ENCODE data around the gene TNNC1. TPM values are rescaled to one million over a fixed set of nuclear protein-coding genes. Genes with fewer than 3 reads are reported as not detected.

Gene TNNC1
- total RNA-seq, 1 experiment from 2014 or later: not detected

- ChIA-PET CTCF (no interaction called here), POLR2A (ENCODE audit: low non-redundant PET) (no interaction called here)
- intact Hi-C loops (cut with micrococcal nuclease; ENCODE audit: unreplicated experiment): no loop called here
- Histone ChIP-seq H3K27ac (ENCODE audit: low read depth, low read length, poor library complexity, severe bottlenecking) (no peak overlapping the region), H3K4me1 (ENCODE audit: insufficient read depth, low read length, poor library complexity, severe bottlenecking) (no peaks in the 10 kb centered on the region), H3K4me3 (ENCODE audit: low read depth, low read length, poor library complexity, severe bottlenecking) (no peak overlapping the region), H3K36me3 (ENCODE audit: insufficient read depth, low read length, poor library complexity, severe bottlenecking) (no peaks in the 10 kb centered on the region), H3K27me3 (replicated peaks; ENCODE audit: insufficient read depth, low read depth, low read length, poor library complexity) (no peaks in the 10 kb centered on the region), H3K9me3 (ENCODE audit: low read depth, low read length, poor library complexity, severe bottlenecking) (no peaks in the 10 kb centered on the region)
- DNase-seq (ENCODE audit: low spot score): no peak
- TF ChIP-seq CTCF (conservative IDR thresholded peaks at IDR 0.05; ENCODE audit: low read depth, low read length) (no peak), EZH2 (IDR thresholded peaks at IDR 0.05; ENCODE audit: borderline replicate concordance, low read depth, low read length, poor library complexity, severe bottlenecking) (no peak)
- BruUV-seq (replicated peaks): no TSS peak
Observed at GRCh38 chr3:52440249-52440551, 13.6 kb downstream of the TNNC1 start.

GRCh38 chr3:52439426-52440248 lies 14.2 kb downstream of the TNNC1 start:
- DNase-seq (ENCODE audit: low spot score): no peak

GRCh38 chr3:52438579-52439425 lies 15.0 kb downstream of the TNNC1 start:
- no peak overlapping the region for H3K4me3 ChIP-seq (ENCODE audit: low read depth, low read length, poor library complexity, severe bottlenecking)
- H3K4me1 ChIP-seq (ENCODE audit: insufficient read depth, low read length, poor library complexity, severe bottlenecking): no peaks in the 10 kb centered on the region
- no peak overlapping the region for H3K27ac ChIP-seq (ENCODE audit: low read depth, low read length, poor library complexity, severe bottlenecking)
- no TSS peak for BruUV-seq (replicated peaks)
- ChIA-PET POLR2A (ENCODE audit: low non-redundant PET) (no interaction called here), CTCF (no interaction called here)
- H3K27me3 ChIP-seq (replicated peaks; ENCODE audit: insufficient read depth, low read depth, low read length, poor library complexity): no peaks in the 10 kb centered on the region
- no peaks in the 10 kb centered on the region for H3K36me3 ChIP-seq (ENCODE audit: insufficient read depth, low read length, poor library complexity, severe bottlenecking)
- TF ChIP-seq EZH2 (IDR thresholded peaks at IDR 0.05; ENCODE audit: borderline replicate concordance, low read depth, low read length, poor library complexity, severe bottlenecking): no peak
- no peak for TF ChIP-seq CTCF (conservative IDR thresholded peaks at IDR 0.05; ENCODE audit: low read depth, low read length)
- DNase-seq (ENCODE audit: low spot score): no peak
- intact Hi-C loops (cut with micrococcal nuclease; ENCODE audit: unreplicated experiment): no loop called here
- no peaks in the 10 kb centered on the region for H3K9me3 ChIP-seq (ENCODE audit: low read depth, low read length, poor library complexity, severe bottlenecking)

More at GRCh38 chr3:52439426-52440248, 14.2 kb downstream of the TNNC1 start:
- Histone ChIP-seq H3K27ac (ENCODE audit: low read depth, low read length, poor library complexity, severe bottlenecking) (no peak overlapping the region), H3K36me3 (ENCODE audit: insufficient read depth, low read length, poor library complexity, severe bottlenecking) (no peaks in the 10 kb centered on the region), H3K27me3 (replicated peaks; ENCODE audit: insufficient read depth, low read depth, low read length, poor library complexity) (no peaks in the 10 kb centered on the region), H3K4me1 (ENCODE audit: insufficient read depth, low read length, poor library complexity, severe bottlenecking) (no peaks in the 10 kb centered on the region), H3K4me3 (ENCODE audit: low read depth, low read length, poor library complexity, severe bottlenecking) (no peak overlapping the region), H3K9me3 (ENCODE audit: low read depth, low read length, poor library complexity, severe bottlenecking) (no peaks in the 10 kb centered on the region)
- CTCF ChIA-PET: no interaction called here
- POLR2A ChIA-PET (ENCODE audit: low non-redundant PET): no interaction called here
- no TSS peak for BruUV-seq (replicated peaks)
- TF ChIP-seq CTCF (conservative IDR thresholded peaks at IDR 0.05; ENCODE audit: low read depth, low read length) (no peak), EZH2 (IDR thresholded peaks at IDR 0.05; ENCODE audit: borderline replicate concordance, low read depth, low read length, poor library complexity, severe bottlenecking) (no peak)
- intact Hi-C loops (cut with micrococcal nuclease; ENCODE audit: unreplicated experiment): no loop called here

All from A673 (cell line).